Kidney glomerular epithelial cell (primary cell): ENCODE data around the gene INPP4B.

ENCODE experiments used
- DNase-seq: peaks from one replicate; lab custom pipeline; 2025; lab: John Stamatoyannopoulos, UW

Gene INPP4B

DNA sequence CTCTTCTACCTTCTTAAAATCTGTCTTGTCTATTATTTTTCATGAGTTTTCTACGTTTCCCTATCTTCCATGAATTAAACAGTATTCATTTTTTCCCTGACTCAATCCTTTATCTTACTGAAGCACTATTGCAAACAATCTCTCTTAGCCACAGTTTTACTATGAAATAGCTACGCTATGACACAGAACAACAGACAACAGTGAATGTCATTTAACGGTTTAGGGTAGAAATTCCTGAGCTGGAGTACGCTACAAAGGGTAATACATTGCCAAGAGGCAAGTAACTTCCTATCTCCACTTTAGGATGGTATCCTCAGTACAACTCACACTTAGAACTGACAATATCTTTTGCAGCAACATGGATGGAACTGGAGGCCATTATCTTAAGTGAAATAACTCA lies 552.6 kb downstream of the INPP4B start:
- no peak for DNase-seq

DNA sequence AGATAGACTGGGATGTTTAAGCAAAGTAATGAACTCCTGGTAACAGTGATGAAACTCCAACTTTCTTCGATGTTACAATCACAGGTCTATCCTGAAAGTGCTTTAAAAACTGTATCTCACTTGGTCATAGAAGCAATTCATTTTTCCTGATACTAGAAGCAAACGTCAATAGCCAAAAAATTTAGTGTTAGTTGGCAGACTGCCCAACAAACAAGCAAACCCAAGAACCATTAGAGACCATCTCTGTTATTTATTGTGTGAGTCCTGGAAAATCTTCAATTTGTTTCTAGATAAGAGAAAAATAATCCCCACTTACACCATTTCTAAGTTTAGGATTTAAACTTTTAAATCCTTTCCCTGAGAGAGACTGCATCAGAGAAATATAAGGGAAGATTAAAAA lies 553.9 kb downstream of the INPP4B start:
- no peak for DNase-seq

DNA sequence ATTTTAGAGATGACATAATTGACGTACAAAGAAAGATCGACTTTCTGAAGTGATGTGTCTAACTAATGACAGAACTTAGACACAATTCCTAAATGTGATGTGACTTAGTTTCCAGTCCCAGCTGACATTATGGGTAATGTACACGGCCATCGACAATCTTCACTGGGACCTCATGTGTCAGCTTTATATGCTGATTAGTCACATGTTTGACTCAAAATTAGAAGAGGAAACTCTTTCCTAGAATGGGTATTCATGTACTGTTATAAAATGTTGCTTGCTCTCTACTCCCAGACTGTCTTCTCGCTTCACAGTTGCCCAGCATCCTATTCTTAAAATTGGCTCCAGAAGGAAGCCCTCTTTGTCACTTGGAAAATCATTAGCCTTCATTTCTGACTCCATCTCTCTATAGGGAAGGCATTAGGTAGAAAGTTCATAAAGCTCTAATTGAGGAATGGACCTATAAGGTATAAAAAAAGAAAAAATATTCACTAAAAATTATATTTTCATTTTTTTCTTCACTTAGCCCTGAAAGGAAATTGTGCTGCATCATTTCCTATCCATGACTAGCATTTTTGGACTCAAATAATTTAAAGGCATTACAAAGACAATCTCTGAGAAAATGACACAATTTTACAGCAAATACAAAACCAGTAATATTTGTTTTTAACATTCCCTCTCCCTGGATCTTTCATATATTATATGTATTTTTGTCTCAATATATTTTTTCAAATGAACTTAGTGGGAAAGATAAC lies 554.6 kb downstream of the INPP4B start:
- no peak for DNase-seq

DNA sequence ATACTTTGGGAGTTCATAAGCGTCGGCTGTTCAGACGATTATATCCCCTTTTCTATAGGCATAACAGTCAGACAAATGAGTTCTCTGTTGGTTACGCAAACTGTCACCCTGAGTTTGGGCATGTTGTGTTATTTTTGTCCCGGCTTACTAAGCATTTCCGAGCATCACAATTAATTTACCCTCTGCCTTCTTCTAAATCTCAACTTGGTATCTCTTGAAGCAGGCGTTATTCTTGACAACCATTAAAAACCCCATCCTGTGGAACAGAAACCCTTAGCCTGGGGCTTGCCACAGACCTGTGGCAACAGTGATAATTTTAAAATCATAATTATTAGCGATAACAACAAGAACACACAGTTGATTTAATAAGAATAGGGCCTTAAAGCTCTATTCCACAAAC lies 558.7 kb downstream of the INPP4B start:
- no peak for DNase-seq

DNA sequence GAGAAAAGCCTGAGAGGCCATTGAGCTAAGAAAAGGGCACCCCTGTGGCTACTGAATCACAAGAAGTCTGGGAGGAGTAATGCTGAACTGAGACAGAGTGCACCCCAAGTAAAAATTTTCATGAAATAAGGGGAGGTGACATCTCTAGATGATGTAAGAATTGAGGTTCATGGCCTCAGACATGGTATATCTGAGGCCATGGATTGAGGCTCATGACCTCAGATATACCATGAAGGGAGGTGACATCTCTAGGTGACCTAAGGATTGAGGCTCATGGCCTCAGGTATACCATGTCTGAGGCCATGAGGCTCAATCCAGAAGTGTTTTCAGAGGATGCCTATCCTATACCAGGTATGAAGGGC lies 560.9 kb downstream of the INPP4B start:
- DNase-seq, result no peak

DNA sequence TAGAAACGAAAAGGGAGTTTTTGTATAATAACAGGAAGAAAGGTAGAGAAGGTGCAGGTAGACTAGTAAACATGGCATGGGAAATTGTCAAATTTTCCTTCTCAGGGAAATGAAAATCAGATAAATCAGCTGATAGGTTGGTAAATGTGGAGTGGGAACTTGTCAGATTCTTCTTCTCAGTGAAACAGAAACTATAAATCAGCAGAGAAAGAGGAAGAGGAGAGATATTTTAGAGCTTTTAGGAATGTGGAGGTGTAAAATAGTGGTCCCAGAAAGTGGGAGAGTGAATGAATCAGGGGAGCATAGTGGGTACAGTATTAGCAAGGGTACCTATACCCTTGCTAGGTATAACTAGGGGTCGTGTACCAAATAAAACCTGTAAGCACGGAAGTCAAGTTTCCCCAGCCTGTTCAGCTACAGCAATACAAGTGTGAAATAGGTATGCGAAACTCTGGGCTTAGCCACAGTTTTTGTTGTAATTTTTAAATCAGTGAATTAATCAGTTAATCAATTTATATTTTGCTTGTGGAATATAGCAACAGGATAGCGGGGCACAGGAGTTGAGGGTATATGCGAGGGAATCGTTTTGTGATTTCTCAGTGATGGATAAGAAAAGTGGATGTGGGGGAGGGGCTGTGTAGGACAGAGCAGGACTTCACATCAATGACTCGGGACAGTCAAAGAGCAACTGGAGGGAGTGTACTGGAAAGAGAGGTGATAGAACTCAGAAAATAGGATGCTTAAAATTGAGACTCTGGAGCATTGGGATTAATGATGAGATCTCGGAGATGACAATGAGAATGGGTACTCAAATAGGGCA lies 561.5 kb downstream of the INPP4B start:
- DNase-seq, result no peak

DNA sequence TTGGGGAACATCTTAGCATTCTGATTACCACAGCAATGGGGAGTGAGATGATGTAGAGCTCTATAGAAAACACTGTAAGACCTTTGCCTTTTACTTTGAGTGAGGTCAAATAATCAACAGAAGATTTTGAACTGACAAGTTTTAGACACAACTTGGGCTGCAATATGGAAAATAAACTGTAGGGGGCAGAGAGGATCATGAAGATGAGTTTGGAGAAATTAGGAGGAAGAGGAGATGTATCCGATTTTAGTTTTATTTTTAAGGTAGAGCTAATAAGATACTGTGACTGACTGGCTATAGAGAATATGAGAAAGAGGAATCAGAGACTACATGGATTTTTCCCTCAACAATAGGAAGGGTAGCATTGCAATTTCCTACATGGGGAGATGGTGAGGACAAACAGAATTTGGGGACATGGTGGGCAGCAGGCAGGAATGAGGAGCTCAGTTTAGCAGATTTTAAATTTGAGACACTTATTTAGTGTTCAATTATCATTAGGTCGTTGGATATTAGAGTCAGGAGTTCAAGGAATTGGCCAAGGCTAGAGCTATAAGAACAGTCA lies 563.1 kb downstream of the INPP4B start:
- DNase-seq, result no peak

DNA sequence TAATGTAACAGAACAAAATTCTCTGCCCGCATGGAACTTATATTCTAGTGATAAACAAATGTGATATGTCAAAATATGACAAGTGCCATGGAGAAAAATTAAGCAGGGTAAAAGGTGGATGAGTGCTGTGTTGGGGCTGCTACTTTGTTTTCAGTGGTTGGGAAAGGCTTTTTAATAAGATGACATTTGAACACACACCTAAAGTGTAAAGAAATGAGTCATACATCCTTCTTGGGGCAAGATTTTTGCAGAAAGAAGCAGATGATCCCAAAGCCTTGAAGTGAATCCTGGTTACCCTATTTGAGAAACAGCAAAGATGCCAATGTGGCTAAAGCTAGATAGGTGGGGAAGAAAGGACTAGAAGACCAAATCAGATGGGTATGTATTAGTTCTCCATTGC lies 564.1 kb downstream of the INPP4B start:
- DNase-seq, result no peak

DNA sequence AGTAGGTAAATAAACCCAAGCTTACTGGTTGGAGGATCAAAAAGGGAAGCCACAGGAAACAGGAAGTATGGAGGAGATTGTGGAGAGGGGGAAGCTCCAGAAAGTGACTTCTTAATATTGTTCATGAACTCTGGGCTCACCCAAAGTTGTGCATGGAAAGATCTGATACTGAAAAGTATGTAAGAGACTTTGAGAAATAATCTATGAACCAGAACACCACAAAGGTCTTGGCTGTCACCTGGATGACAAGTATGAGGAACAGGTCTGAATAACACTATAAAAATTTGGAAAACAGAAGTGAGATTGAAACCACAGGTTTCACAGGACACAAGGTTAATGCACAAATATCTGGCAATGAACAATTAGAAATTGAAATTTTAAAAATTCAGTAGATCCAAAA lies 567.4 kb downstream of the INPP4B start:
- DNase-seq, result peak; percentile 15

DNA sequence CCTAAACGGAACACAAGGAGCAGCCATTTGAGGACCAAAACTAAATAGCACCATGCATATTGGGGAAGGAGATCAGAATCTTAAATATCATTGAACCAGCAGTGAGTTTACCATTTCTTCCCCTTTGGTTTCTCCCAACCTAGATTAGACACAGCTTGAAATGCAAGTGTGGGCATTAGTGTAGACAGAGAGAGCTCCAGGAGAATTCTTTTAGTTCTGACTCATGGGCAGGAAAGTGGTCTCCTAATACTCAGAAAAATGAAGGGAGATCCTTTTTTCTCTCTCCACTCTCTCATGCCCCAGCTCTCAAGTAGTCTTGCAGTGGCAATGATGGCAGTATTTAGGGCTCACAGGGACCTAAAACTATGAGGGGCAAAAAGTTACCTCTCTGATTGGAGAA lies 567.9 kb downstream of the INPP4B start:
- DNase-seq, result no peak

DNA sequence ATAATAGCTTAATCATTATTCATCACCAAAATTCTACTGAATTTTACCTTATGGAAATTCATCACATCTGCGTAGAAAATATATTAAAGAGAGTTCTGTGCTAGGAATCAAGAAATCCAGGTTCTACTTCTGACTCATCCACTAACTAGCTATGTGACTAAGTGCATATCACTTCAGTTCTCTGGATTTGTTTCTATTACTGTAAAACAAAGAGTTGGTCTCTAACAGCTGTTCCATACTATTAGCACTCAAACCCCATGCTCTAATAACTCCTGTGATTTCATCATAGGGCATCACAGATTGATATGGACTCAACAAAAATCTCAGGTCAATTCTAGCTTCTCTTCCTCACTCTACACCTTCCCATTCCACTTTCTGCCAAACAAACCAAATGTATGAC lies 572.0 kb downstream of the INPP4B start:
- peak; percentile 9 for DNase-seq

DNA sequence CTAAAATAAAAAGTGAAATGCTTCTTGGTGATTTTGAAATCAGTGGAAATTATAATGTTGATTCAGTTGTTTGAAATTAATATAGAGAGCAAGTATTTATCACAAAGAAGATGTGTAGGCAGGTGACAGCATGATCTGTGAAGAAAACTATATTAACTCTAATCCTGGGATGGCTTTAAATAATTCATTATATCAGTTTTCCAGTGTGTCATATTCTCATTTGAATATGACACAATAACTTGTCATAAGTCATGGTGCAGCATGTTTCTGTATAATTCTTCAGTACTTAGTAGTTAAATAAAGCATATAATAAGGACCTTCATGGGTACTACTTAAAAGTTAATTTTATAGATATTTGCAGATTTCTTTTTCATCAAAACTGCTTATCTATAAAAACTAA lies 573.6 kb downstream of the INPP4B start:
- DNase-seq, result no peak

DNA sequence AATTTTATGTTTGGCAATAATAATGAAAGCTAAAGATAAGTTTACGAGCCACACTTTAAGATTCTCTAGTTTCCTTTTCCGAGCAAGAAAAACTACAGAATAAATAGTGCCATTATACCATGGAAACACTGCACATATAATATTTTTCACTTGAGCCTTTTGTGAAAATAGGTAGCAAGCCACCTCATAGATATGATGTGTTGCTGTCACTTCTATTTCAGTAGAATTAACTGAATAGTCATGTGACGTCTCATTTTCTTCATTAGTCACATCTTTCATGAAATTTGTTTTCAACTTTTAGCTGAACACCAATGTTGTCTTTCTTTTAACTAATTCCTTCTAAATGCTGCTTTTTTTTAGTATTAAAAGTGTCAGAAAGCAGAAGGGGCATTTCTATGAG lies 574.3 kb downstream of the INPP4B start:
- no peak for DNase-seq

DNA sequence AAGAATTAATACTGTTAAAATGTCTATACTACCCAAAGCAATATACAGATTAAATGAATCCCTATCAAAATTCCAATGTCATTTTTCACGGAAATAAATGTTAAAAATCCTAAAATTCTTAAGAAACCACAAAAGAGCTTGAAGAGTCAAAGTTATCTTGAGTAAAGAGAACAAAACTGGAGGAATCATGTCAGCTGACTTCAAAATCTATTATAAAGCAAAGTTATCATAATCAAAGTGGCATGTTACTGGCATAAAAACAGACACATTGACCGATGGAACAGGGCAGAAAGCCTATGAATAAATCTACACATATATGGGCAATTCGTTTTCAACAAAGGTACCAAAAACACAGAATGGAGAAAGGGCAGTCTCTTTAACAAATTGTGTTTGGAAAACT lies 579.0 kb downstream of the INPP4B start:
- DNase-seq, result no peak

DNA sequence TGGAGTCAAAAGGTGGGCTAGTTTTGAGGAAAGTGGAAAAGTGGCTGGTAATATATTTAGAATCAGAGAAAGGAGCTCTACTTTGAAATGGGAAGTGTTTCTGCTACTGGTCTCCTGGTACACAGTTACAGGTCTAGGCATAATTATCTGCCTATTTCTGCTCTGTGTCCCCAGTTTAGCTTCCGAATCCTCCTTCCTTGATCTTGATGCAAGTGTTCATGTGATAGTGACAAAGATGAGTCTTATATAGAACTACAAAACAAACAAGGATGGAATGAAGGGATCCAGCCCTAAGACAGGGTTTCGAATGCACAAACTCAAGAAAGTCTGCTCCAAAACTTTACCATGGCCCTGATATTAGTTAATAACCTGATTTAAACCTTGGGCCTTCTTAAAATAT lies 580.2 kb downstream of the INPP4B start:
- no peak for DNase-seq

DNA sequence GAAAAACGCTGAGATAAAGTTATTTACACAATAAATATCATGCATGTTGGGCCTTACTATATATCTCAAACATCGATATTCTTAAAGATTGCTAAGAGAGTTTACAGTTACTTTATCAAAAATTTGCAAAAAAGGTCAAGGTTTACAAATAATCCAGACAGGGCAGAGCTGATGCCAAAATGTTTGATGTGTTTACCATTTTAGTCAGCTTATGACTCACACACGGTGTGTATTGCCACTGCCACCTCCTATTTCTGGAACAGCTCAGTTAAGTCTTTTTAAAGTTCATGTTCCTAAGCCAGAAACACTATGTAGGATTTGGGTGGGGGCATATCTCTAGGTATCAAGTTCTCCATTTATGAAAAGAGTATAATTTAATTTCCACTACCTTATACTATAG lies 580.6 kb downstream of the INPP4B start:
- no peak for DNase-seq

DNA sequence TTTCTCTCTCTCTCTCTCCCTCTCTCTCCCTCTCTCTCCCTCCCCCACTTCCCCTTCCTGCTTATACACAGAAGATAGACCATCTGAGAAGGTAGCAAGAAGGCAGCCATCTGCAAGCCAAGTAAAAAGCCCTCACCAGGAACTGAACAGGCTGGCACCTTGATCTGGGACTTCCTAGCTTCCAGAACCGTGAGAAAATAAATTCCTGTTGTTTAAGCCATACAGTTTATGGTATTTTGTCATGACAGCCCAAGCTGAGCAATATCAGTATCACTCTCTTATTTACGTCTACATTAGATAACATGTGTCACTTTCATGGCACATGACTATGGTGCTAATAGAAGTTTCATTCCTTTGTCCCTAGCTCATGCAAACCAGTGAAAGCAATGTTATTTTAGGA lies 581.1 kb downstream of the INPP4B start:
- no peak for DNase-seq

DNA sequence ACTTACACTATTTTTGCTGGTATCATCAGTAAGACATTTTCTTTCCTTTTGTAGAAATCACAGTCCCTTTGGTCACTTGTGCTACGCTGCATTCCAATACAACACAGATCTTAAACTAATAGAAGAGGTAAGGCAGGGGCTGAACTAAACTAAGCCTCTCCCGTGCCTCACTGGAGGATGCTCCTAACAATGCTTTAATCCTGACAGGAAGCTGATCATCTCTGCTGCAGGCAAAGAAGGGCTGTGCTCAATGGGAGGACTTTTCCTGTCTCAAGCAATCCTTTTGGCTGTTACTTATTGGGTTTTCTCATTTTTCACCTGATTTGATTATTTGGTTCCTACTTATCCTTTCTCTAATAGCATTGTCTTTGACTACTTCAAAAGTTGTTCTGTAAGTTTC lies 583.1 kb downstream of the INPP4B start:
- DNase-seq, result no peak

DNA sequence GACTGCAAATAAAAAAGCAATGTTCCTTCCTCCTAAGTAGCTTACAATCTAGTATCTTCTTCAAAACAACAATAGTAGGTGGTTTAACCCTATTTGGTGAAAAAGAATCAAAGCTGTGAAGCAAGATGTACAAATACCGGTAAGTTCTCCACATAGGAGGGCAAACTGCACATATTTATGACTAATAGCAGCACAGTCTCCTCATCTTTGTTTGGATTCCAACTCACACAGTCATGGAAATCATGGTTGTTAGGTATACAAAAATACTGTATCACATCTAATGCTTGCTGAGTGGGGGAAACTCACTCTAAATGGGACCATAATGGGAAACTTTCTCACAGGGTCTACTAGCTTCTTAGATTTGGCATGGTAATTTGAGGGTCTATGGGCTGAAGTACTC lies 597.2 kb downstream of the INPP4B start:
- DNase-seq, result no peak

DNA sequence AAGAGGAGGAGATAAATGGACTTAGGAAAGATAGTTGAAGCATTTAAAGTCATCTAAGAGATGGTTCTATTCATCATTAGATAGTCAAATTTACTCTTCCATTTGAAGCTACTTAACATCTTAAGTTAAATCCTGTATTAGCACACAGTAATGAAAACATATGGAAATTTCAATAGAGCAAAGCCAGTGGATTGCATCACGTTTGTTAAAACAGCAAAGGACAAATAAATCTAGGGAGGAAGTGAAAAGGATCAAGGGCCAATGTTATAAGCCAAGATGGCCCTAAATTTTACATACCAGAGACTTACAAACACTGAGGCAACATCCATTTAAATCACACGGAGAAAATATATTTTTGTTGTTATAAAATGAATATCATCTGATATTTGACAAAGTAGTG lies 602.8 kb downstream of the INPP4B start:
- no peak for DNase-seq

DNA sequence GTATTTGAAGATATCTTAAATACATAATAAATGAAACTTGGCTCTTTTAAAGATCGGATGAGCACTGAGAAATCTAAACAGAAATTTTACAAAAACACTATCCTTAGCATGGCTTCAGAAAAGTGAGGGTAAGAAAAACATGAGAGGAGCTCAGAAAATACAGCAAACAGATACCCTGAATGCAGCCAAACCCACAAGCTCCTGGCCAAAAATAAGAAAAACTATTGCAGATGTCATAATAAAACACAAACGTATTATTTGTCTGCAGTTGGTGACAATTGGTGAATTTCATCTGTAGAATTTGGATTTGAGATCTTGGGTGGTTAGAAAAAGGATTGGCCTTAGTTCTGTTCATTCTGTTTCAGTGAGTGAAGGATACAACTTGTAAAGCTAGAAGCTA lies 603.9 kb downstream of the INPP4B start:
- no peak for DNase-seq

DNA sequence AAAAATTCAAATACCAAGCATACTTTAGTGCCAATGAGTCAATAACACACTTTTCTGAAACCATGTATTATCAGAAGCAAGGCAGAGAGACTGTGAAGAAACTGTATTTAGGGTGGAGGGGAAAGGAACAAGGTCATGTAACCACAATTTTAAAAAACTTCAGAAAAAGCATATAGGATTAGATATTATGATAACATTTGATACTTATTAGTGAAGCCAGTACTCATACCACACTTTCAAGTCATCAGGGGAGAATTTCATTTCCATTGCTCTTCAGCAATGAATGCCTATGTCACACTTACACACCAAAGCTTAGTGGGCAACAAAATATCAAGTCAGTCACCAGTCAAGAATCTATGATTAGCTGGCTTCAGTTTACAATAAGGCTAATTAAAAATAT lies 607.5 kb downstream of the INPP4B start:
- DNase-seq, result peak; percentile 3

DNA sequence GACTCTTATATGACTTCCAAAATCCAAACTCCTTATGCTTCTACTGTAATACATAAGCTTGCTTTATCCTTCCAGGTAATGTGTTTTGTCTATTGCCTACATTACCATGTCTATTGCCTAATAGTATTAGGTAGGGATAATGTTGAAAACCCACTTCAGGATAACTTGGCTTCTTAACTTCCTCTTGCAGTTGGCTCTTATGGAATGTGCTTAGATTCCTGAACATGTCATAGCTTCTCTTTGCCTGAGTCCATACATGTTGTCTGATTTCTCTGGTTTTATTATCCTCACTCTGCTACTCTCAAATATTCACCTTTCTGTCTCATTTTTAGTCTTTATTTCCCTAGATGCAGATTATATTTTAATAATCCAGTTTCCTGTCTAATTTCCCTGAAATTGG lies 609.8 kb downstream of the INPP4B start:
- DNase-seq, result no peak
